GM12878 (cell line): Measurements from ENCODE around the gene ERBB3. TPM values are rescaled to one million over a fixed set of nuclear protein-coding genes. Genes with fewer than 3 reads are reported as not detected.
A peak's percentile ranks its signal among the peaks of the same experiment; 100 is the strongest.

Experiments used
- BCL11A ChIP-seq: IDR thresholded peaks from 2 replicates; pipeline ENCODE4 v1.6.1; 2011; ENCODE audit warnings: low read depth, low read length
- FOXK2 ChIP-seq: fragments of 450-650 bp; IDR thresholded peaks from 2 replicates; pipeline ENCODE4 v1.6.1; 2017; ENCODE audit warnings: mild to moderate bottlenecking, moderate library complexity
- JUND ChIP-seq: IDR thresholded peaks from 2 replicates; pipeline ENCODE4 v1.6.1; 2012; ENCODE audit warnings: low read depth, mild to moderate bottlenecking, low read length, improper control_type of control experiment, moderate library complexity
- KLF5 ChIP-seq: fragments of 450-650 bp; IDR thresholded peaks from 2 replicates; pipeline ENCODE4 v1.6.1; 2014; ENCODE audit warnings: mild to moderate bottlenecking; ENCODE audit not compliant: partially characterized antibody
- NBN ChIP-seq: fragments of 450-650 bp; IDR thresholded peaks from 2 replicates; pipeline ENCODE4 v1.6.1; 2016
- NFYA ChIP-seq: IDR thresholded peaks from 2 replicates; pipeline ENCODE4 v1.6.1; 2011; ENCODE audit warnings: low read depth, mild to moderate bottlenecking, low read length, improper control_type of control experiment, borderline replicate concordance
- NFYB ChIP-seq: IDR thresholded peaks from 2 replicates; pipeline ENCODE4 v1.6.1; 2011; ENCODE audit warnings: low read depth, mild to moderate bottlenecking, low read length, improper control_type of control experiment, moderate library complexity; ENCODE audit not compliant: insufficient read depth
- NR2C1 ChIP-seq: fragments of 450-650 bp; IDR thresholded peaks from 2 replicates; pipeline ENCODE4 v1.6.1; 2017; ENCODE audit warnings: antibody characterized with exemption, mild to moderate bottlenecking, moderate library complexity
- POU2F2 ChIP-seq: IDR thresholded peaks from 3 replicates; pipeline ENCODE4 v1.6.1; 2011; ENCODE audit warnings: low read depth, mild to moderate bottlenecking, low read length, borderline replicate concordance
- RELA ChIP-seq: fragments of 450-650 bp; IDR thresholded peaks from 2 replicates; pipeline ENCODE4 v1.8.0; 2014; ENCODE audit warnings: borderline replicate concordance; ENCODE audit not compliant: partially characterized antibody
- RELB ChIP-seq: fragments of 450-650 bp; IDR thresholded peaks from 2 replicates; pipeline ENCODE4 v1.6.1; 2017; ENCODE audit warnings: low read depth, mild to moderate bottlenecking, moderate library complexity
- RUNX3 ChIP-seq: IDR thresholded peaks from 2 replicates; pipeline ENCODE4 v1.6.1; 2012; ENCODE audit warnings: low read length, inconsistent platforms
- SMAD1 ChIP-seq: fragments of 450-650 bp; IDR thresholded peaks from 2 replicates; pipeline ENCODE4 v1.6.1; 2018; ENCODE audit warnings: mild to moderate bottlenecking, low read depth; ENCODE audit not compliant: partially characterized antibody
- SMC3 ChIP-seq: IDR thresholded peaks from 2 replicates; pipeline ENCODE4 v1.6.1; 2011; ENCODE audit warnings: low read length, improper control_type of control experiment, borderline replicate concordance
- SREBF2 ChIP-seq: IDR thresholded peaks from 2 replicates; pipeline ENCODE4 v1.6.1; 2012; ENCODE audit warnings: mild to moderate bottlenecking, low read length
- TCF12 ChIP-seq: IDR thresholded peaks from 2 replicates; pipeline ENCODE4 v1.6.1; 2011; ENCODE audit warnings: low read depth, mild to moderate bottlenecking, low read length
- ZNF622 ChIP-seq: fragments of 450-650 bp; IDR thresholded peaks from 2 replicates; pipeline ENCODE4 v1.6.1; 2017; ENCODE audit warnings: mild to moderate bottlenecking, inconsistent platforms
- polyA plus RNA-seq, 11 experiments: library from polyadenylated mRNA; depleted of rRNA in 4 of 11; unstranded in 6 of 11; stranded (reverse) in 5 of 11; fragments of >200 nt; fragmentation: Nextera tagmentation in 4 of 11; fragmentation: Illumina TruSeq in 1 of 11; extraction: Ambion mirVana in 4 of 11; extraction: Trizol in 1 of 11; gene quantifications; 1 replicate in 1 of 11; 2 replicates in 10 of 11; pipeline versions ENCODE4 v1.2.1 to v1.2.3, GENCODE V29; 2011 to 2016; ENCODE audit warnings: inconsistent platforms in 2 of 11, missing spikeins in 2 of 11, low read depth in 1 of 11
- total RNA-seq, 4 experiments: library from RNA; depleted of rRNA in 3 of 4; stranded (reverse); fragments of >200 nt in 3 of 4; fragmentation: Illumina TruSeq in 1 of 4; extraction: Trizol in 1 of 4; gene quantifications; 2 replicates each; pipeline versions ENCODE4 v1.2.1 to v1.2.3, GENCODE V29; 2013 to 2021
- TF ChIP-seq, protein P1 (sequence below): fragments of 150-350 bp; IDR thresholded peaks from 2 replicates; pipeline ENCODE4 v1.6.1; 2014; ENCODE audit warnings: mild to moderate bottlenecking, low read depth, low read length

The ERBB3 gene
- total and polyA plus RNA-seq, 10 of the 15 experiments (the other 5 are each of a cell fraction or from before 2014, with no cell fraction given): 0.03 to 0.72 (median 0.04) TPM; not detected in 5

DNA sequence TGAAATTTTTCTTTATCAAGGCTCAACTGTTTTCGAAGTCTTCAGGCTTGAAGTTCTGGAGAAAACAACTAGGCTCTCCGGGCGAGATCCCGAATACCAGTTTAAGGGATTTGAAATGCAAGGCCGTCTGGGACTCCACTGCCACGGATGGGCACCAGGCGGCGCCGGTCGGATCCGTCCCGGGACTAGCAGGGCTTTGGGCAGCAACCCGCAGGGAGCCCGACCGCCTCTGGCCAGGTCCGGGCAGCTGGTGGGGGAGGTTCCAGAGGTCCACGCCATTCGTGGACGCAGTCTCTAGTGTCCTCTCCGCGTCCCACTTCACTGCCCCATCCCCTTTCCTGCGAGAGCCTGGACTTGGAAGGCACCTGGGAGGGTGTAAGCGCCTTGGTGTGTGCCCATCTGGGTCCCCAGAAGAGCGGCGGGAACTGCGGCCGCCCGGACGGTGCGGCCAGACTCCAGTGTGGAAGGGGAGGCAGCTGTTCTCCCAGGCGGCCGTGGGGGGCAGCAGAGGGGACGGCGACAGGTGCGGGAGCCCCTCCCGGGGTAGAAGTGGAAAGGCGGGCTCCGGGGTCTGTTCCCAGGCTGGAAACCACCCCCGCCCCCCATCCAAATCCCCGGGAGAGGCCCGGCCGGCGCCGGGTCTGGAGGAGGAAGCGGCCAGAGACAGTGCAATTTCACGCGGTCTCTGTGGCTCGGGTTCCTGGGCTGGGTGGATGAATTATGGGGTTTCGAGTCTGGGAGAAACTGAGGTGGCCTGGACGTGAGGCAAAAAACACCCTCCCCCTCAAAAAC is 838 bp upstream of the ERBB3 start (continued):
- TF ChIP-seq RELB (no peak), KLF5 (no peak), SMC3 (0 out of 2 replicates have a peak, but pooled peaks have one; percentile 14), NFYB (no peak), NFYA (no peak), JUND (no peak), RELA (no peak), RUNX3 (peak; percentile 8; the same call in 1 of the 2 replicates), POU2F2 (no peak), NBN (no peak), FOXK2 (no peak), BCL11A (no peak), SREBF2 (no peak), NR2C1 (no peak), TCF12 (peak; percentile 72; the same call in 1 of the 2 replicates), SMAD1 (no peak), ZNF622 (no peak)
- TF ChIP-seq, protein P1, sequence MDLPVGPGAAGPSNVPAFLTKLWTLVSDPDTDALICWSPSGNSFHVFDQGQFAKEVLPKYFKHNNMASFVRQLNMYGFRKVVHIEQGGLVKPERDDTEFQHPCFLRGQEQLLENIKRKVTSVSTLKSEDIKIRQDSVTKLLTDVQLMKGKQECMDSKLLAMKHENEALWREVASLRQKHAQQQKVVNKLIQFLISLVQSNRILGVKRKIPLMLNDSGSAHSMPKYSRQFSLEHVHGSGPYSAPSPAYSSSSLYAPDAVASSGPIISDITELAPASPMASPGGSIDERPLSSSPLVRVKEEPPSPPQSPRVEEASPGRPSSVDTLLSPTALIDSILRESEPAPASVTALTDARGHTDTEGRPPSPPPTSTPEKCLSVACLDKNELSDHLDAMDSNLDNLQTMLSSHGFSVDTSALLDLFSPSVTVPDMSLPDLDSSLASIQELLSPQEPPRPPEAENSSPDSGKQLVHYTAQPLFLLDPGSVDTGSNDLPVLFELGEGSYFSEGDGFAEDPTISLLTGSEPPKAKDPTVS: no peak
